Measurements from ENCODE around the gene PSMG3.
"Not testable (repeated sequence)": the region's sequence is repeated elsewhere in the genome, so short reads cannot be mapped to it uniquely, and the experiment has no call there.

Gene PSMG3

GRCh38 chr7:1526271-1526754 lies 43.5 kb downstream of the PSMG3 start:
- no peak for TF ChIP-seq CTCF (IDR thresholded peaks at IDR 0.05; ENCODE audit: low read depth, low read length)
- DNase-seq (ENCODE audit: low read depth, low spot score) = no peak
- in situ Hi-C loops (cut with HindIII; ENCODE audit: low sequenced_read_pairs) = no loop called here
- no peak overlapping the region for H3K4me3 ChIP-seq (ENCODE audit: low read depth, low read length)

- no peak for TF ChIP-seq CTCF (IDR thresholded peaks at IDR 0.05; ENCODE audit: low read depth, low read length)
- in situ Hi-C loops (cut with HindIII; ENCODE audit: low sequenced_read_pairs) = no loop called here
- no peak for DNase-seq (ENCODE audit: low read depth, low spot score)
- H3K4me3 ChIP-seq (ENCODE audit: low read depth, low read length) = no peak overlapping the region
These were observed 44.4 kb downstream of the PSMG3 start for GRCh38 chr7:1525409-1525808.

- no peak overlapping the region for H3K4me3 ChIP-seq (ENCODE audit: low read depth, low read length)
- TF ChIP-seq CTCF (IDR thresholded peaks at IDR 0.05; ENCODE audit: low read depth, low read length) = no peak
- in situ Hi-C loops (cut with HindIII; ENCODE audit: low sequenced_read_pairs) = no loop called here
- DNase-seq (ENCODE audit: low read depth, low spot score) = no peak
These were observed 46.0 kb downstream of the PSMG3 start for GRCh38 chr7:1523844-1524243.

- no peak overlapping the region for H3K4me3 ChIP-seq (ENCODE audit: low read depth, low read length)
- no peak for TF ChIP-seq CTCF (IDR thresholded peaks at IDR 0.05; ENCODE audit: low read depth, low read length)
- in situ Hi-C loops (cut with HindIII; ENCODE audit: low sequenced_read_pairs) = no loop called here
- no peak for DNase-seq (ENCODE audit: low read depth, low spot score)
These were observed 46.6 kb downstream of the PSMG3 start for GRCh38 chr7:1523208-1523607.

GRCh38 chr7:1521456-1521855 lies 48.4 kb downstream of the PSMG3 start:
- no peak overlapping the region for H3K4me3 ChIP-seq (ENCODE audit: low read depth, low read length)
- no peak for DNase-seq (ENCODE audit: low read depth, low spot score)
- in situ Hi-C loops (cut with HindIII; ENCODE audit: low sequenced_read_pairs) = no loop called here
- TF ChIP-seq CTCF (IDR thresholded peaks at IDR 0.05; ENCODE audit: low read depth, low read length) = no peak

- H3K4me3 ChIP-seq (ENCODE audit: low read depth, low read length) = no peak overlapping the region
- in situ Hi-C loops (cut with HindIII; ENCODE audit: low sequenced_read_pairs) = no loop called here
- DNase-seq (ENCODE audit: low read depth, low spot score) = peak; percentile 97
- TF ChIP-seq CTCF (IDR thresholded peaks at IDR 0.05; ENCODE audit: low read depth, low read length) = no peak
These were observed 49.1 kb downstream of the PSMG3 start for GRCh38 chr7:1520539-1521234.

GRCh38 chr7:1519322-1519922 lies 50.4 kb downstream of the PSMG3 start:
- in situ Hi-C loops (cut with HindIII; ENCODE audit: low sequenced_read_pairs); DNase-seq (ENCODE audit: low read depth, low spot score); H3K4me3 ChIP-seq (ENCODE audit: low read depth, low read length): not testable (repeated sequence)

All from astrocyte of the spinal cord (primary cell).